NCI-H2171 (cell line): ENCODE data around the gene PAEP.

Source experiments
- DNase-seq: peaks from one replicate; lab custom pipeline; 2025; lab: John Stamatoyannopoulos, UW

Gene PAEP

GRCh38 chr9:135601988-135602387 lies 40.4 kb downstream of the PAEP start:
- no peak for DNase-seq

- DNase-seq, result peak; percentile 37
These were observed 41.4 kb downstream of the PAEP start for GRCh38 chr9:135602789-135603481.

- DNase-seq, result no peak
These were observed 43.1 kb downstream of the PAEP start for GRCh38 chr9:135604437-135605237.

GRCh38 chr9:135605238-135605781 lies 43.8 kb downstream of the PAEP start:
- no peak for DNase-seq

GRCh38 chr9:135606885-135607259 lies 45.3 kb downstream of the PAEP start:
- no peak for DNase-seq

GRCh38 chr9:135607401-135608293 lies 46.1 kb downstream of the PAEP start:
- no peak for DNase-seq

- DNase-seq, result no peak
These were observed 46.9 kb downstream of the PAEP start for GRCh38 chr9:135608294-135608998.

GRCh38 chr9:135608999-135609317 lies 47.4 kb downstream of the PAEP start:
- DNase-seq, result no peak

- DNase-seq, result no peak
These were observed 47.9 kb downstream of the PAEP start for GRCh38 chr9:135609366-135609955.

GRCh38 chr9:135610290-135611141 lies 49.0 kb downstream of the PAEP start:
- DNase-seq, result no peak

- DNase-seq, result no peak
These were observed 49.8 kb downstream of the PAEP start for GRCh38 chr9:135611142-135611874.

GRCh38 chr9:135611875-135612209 lies 50.3 kb downstream of the PAEP start:
- no peak for DNase-seq

- no peak for DNase-seq
These were observed 50.9 kb downstream of the PAEP start for GRCh38 chr9:135612437-135612836.

GRCh38 chr9:135612981-135613910 lies 51.7 kb downstream of the PAEP start:
- no peak for DNase-seq

GRCh38 chr9:135613946-135614805 lies 52.6 kb downstream of the PAEP start:
- no peak for DNase-seq

GRCh38 chr9:135614821-135615665 lies 53.5 kb downstream of the PAEP start:
- DNase-seq, result no peak
